Measurements from ENCODE around the gene MARK2.

- no peak for TF ChIP-seq CTCF (IDR thresholded peaks at IDR 0.05)
- TF ChIP-seq POLR2A (IDR thresholded peaks at IDR 0.05): no peak
Observed at GRCh38 chr11:63813563-63814382, 25.1 kb upstream of the MARK2 start.
